GM19452 (cell line): ENCODE data around the gene PRKAR1B.
"Not testable (repeated sequence)": the region's sequence is repeated elsewhere in the genome, so short reads cannot be mapped to it uniquely, and the experiment has no call there.

Source experiments
- ATAC-seq: cut with Tn5 transposase; IDR thresholded peaks from one replicate; pipeline ENCODE4 v1.9.1; 2021; ENCODE audit not compliant: unreplicated experiment

The PRKAR1B gene

DNA sequence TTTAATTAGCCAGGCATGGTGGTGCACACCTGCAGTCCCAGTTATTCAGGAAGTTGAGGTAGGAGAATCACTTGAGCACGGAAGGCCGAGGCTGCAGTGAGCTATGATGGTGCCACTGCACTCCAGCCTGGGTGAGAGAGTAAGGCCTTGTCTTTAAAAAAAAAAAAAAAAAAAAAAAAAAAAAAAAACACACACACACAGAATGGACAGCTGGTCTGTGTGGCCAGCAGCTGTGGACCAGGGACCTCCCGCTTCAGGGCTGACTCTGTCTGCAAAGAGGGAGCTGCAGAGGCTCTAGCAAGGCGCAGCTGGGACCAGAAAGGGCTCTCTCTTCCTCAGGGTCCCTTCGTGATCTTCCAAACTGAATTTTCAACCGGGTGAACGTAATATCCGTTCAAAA is 54.2 kb downstream of the PRKAR1B start:
- ATAC-seq: no peak

DNA sequence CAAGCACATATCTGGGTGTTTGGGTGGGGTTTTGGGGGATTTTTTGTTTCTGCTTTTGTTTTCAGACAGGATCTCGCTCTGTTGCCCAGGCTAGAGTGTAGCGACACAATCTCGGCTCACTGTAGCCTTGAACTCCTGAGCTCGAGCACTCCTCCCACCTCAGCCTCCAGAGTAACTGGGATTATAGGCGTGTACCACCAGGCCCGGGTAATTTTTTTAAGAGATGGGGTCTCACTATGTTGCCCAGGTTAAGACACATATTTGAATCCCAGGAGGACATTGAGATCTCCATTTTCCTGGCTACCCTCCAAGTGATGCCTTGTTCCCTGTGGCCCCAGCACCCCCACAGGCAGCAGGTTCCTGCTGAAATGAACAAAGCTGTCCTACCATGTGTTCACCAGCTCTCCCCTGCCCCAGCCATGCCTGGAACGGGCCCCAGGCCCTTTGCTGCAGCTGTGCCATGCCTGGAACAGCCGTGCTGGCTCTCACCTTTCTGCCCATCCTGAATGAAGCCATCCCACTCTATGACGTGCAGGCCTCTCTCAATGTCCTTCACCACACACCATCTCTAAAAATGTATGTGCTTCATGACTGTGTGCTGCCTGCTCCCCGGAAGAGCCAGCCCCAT is 55.6 kb downstream of the PRKAR1B start:
- ATAC-seq: no peak

DNA sequence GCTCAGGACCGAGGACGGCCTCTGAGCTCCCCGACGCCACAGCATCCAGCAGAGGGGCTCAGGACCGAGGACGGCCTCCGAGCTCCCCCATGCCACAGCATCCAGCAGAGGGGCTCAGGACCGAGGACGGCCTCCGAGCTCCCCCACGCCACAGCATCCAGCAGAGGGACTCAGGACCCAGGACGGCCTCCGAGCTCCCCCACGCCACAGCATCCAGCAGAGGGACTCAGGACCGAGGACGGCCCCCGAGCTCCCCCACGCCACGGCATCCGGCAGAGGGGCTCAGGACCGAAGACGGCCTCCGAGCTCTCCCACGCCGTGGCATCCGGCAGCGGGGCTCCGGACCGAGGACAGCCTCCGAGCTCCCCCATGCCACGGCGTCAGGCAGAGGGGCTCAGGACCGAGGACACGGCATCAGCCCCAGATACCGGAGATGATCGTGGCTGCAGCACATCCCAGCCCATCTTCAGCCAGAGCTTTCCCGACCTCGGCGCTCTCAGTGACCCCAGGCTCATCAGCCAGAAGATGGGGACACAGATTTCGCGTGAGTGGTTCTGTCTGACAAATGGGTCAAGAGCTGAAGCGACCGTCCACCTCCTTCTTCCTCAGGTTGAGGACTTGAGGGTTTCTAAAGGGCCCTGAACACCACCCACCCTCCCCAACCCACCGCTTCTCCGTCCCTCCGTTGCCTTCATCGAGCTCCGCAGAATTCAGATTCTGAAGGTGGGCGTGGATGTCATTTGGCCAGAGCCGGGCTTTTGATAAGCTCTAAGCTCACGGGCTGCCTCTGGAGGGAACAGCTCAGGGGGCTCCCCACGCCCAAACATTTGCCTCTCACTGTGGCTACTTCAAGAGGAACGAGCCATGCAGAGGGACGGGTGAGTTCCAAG is 56.3 kb downstream of the PRKAR1B start:
- ATAC-seq: no peak

DNA sequence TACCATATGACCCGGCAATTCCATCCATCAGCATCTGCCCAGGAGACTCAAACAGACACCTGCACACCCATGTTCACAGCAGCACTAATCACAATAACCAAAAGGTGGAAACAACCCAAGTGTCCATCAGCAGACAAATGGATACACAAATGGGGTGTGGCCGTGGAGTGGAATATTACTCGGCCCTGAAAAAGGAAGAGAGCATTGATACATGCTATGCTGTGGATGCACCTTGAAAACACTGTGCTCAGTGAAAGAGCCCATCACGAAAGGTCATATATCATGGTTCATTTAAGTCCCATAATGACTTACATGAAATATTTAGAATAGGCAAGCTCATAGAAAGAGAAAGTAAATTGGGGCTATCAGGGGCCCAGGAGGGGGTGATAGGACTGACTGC is 58.1 kb downstream of the PRKAR1B start:
- ATAC-seq: no peak

DNA sequence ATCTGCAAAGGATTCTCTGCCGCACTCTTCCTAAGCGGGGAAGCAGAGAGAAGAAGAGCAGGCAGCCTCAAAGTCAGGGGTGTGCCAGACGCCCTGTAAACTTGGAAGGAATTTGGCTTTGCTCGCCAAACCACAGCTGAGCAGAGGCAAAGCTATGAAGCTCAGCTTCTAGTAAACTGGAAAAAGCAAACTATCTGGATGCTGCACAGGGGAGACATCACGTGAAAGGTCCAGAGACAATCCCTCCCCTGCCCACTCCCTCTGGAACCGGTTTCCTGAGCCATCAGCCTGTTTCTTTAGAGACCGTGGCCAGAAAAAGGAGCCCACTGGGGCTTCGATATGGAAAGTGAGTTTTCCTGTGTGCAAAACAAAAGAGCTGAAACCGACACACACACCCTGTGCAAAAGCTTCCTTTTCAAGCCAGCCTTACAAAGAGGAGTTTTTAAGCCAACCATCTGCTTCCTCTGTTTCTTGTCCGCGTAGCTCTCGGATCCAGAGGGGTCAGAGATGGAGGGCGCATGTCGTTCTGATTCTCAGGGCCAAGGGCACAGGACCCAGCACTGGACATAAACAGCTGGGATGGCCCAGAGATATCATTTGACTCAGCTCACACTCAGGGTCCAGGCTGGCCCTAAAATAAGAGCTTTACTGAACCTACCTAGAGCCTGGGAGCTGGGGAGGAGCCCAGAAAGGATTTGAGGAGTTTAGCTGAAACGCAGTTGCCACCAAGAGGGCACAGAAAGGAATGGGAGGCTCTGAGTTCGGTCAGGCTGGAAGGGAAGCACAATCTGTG is 58.7 kb downstream of the PRKAR1B start:
- no peak for ATAC-seq

DNA sequence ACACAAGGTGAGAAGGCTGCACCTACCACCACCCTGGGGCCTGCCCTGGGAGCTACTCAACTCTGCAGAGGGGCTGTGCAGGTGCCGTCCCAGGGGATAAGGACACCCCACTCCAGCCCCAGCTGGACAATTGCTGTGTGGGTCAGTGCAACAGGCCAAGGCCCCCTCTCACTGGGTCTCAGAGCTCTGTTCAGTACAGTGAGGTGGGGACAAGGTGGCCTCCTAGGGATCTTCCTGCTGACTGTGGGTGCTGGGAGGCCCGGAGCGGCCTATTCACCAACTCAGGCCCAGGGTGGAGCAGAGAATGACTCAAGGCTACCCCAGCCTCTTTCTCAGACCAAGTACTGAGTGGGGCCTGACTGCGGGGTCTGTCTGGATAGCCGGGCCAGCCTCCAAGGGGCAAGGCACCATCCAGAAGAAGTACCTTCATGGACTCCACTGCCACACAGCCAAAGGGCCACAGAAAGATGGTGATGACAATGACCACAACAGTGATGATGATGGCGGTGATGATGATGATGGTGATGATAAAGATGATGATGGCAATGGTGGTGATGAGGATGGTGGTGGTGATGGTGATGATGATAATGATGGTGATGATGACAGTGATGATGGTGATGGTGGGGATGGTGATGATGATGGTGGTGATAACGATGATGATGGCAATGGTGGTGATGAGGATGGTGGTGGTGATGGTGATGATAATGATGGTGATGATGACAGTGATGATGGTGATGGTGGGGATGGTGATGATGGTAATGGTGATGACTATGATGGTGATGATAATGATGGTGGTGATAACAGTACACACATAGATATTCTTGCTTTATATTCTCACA is 60.4 kb downstream of the PRKAR1B start:
- ATAC-seq: no peak

DNA sequence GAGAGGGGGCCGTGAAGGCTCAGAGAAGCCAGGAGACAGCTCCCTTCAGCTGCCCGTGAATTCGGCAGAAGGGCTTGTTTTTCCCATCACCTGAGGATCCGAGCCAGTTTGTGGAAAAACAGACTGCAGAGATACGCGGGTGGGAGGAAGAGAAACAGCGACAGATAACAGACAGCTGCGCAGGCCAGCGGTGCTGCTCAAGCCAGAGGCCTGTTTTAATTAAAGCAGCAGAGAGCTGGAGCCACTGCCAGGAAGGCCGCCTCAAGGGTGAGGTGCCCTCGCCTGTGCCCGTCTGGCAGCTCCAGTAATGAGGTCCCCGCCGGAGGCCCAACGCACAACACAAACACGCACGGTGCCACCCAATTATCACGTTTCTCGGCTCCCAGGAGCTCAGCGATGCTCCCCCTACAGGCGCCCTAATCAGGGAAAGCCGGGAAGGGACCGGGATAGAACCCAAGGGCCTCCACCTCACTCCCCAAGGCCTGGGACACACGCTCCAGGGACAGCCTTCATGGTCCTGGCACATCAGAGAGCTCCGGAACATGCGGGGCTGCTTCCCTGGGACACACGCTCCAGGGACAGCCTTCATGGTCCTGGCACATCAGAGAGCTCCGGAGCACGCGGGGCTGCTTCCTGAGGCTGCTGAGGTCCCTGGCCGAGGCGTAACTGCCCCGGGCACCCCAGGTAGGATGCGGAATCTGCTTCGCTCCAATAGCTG is 61.2 kb downstream of the PRKAR1B start:
- ATAC-seq: no peak

DNA sequence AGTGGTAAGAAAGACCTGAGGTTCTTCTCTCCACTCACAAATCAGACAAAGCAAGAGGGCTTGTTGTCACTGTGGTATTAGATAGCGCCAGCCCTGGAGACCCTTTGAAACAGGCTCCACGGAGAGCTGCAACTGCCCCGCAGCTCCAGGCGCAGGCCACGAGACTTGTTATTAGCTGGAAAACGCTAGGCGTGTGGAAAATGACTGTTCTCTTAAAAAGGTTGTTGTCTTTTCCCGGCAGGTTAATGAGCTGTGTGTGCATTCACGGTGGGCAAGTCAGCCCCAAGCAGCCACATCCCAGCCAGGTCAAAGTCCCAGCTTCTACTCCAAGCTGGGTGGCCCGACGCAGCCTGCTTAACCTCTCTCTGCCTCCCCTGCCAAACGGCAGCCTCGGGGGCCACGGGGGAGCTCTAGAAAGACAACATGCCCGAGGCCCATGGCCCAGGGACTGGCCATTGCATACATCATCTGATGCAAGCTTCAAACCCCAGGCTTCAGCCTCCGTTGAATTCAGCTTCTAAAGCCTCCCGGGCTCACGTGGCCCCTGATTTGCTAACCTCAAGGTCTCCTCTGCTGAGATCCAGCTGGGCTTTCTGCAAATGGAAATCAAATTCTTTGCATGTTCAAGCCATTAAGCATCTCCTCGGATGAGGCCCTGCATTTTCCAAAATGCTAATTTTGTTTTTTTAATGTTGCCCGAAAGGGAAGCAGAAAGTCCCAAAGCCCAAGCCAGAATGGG is 61.9 kb downstream of the PRKAR1B start:
- ATAC-seq: no peak

DNA sequence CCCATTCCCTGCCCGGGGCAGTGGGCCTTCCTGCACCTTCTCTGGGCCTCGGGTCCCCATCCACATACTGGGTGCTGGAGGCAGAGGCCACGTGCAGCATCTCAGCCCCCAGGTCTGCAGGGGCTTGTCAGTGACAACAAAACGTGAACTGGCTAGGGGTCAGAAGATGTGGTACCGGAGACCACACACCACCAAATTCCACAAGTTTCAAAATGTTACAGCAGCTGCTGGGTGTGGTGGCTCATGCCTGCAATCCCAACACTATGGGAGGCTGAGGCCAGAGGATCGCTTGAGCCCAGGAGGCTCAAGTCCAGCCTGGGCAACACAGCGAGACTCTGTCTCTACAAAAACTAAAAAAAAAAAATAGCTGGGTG is 62.7 kb downstream of the PRKAR1B start:
- no peak for ATAC-seq

DNA sequence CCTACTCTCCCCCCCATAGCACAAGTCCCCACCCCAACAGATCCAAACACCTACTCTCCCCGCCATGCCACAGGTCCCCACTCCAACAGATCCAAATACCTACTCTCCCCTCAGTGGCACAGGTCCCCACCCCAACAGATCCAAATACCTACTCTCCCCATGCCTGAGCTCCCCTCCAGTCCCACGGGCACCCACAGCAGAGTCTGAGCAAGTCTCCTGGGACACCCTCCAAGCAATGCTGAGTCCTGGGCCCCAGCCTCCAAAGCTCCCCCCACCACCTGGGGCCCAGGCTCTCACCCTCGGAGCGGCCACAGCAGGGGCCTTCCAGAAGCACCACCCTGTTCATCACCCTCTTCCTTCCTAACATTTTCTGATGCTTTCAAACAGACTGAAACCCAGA is 64.5 kb downstream of the PRKAR1B start:
- no peak for ATAC-seq

DNA sequence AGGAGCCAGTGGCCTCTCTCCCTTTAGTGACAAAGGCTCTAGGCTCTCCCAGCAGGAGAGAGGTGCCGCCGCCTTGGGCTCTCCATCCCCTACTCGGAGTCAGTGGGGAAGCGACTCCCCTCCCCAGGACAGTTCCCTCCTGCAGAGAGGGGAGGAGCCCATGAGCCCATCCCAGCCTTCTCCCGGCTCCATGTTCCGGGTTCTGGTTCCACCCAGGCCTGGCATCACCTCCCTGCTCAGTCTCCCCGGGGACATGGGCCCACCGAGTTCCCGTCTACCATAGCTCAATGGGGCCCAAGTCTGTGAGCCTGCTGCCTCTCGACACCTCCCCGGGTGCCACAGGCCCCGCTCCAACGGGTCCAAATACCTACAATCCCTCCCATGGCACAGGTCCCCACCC is 67.1 kb downstream of the PRKAR1B start:
- ATAC-seq: no peak

DNA sequence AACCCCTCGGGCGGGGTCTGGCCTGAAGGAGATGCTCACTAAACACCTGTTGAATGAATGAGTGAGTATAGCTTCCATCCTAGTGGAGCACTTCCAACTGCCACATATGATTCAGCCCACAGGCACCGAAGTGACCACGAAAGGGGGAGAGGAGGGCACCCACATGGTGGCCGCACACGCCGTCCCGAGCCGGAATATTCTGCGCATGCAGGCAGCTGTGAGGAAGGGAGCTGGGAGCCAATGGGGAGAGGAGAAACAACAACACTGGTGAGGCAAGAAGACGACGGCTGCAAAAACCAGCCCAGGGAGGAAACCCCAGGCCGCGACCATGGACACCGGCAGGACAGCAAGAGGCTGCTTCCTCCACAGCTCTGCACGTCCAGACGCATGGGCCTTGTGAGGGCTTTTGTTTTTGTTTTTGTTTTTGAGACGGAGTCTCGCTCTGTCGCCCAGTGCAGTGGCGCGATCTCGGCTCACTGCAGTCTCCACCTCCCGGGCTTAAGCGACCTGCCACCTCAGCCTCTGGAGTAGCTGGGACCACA is 67.7 kb downstream of the PRKAR1B start:
- no peak for ATAC-seq

DNA sequence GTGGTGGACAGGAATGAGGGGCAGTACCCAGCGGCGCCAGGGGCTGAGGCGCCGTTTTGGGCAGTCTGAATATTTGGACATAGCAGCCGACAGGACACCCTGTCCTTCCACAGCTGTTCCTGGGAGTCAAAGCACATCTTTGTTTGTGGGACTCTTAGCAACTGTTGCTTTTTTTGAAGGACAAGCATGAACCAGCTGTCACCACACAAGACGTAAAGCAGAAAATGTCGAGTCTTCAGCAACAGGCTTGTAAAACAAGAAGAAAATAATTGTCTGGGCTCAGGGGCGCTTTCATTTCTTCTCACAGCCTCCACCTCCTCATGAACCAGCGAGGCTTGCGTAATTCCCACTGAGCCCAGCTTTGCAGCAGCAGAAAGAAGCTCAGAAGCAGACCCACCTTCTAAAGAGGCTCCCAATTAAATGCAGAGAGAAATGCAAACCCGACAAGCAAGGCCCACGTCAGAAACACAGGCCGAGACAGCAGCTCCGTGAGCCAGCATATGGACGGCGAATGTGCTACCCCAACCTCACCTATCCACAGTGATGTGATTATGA is 69.4 kb downstream of the PRKAR1B start:
- ATAC-seq: no peak

DNA sequence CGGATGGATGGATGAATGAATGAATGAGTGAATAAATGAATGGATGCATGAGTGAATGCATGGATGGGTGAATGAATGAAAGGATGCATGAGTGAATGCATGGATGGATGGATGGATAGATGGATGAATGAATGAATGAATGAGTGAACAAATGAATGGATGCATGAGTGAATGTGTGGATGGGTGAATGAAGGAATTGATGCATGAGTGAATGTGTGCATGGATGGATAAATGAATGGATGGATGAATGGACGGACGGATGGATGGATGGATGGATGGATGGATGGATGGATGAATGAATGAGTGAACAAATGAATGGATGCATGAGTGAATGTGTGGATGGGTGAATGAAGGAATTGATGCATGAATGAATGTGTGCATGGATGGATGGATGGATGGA is 70.1 kb downstream of the PRKAR1B start:
- not testable (repeated sequence) for ATAC-seq

DNA sequence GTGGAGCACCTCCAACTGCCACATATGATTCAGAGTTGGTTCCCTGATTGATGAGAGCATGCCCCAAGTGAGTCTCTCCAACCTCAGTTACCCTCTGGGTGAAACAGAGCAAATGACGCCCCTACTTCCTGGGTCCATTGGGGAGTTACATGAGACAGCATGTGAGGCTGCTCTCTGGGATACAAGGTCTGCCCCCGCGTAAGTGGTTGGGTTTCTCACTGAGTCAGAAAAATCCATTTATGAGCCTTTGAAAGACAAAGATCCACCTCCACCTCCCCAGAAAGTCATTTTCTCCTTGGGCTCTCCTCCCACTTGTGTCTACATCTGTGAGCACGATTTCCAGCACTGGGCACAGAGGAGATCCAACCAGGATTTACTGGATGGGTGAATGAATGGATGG is 71.3 kb downstream of the PRKAR1B start:
- ATAC-seq: no peak

DNA sequence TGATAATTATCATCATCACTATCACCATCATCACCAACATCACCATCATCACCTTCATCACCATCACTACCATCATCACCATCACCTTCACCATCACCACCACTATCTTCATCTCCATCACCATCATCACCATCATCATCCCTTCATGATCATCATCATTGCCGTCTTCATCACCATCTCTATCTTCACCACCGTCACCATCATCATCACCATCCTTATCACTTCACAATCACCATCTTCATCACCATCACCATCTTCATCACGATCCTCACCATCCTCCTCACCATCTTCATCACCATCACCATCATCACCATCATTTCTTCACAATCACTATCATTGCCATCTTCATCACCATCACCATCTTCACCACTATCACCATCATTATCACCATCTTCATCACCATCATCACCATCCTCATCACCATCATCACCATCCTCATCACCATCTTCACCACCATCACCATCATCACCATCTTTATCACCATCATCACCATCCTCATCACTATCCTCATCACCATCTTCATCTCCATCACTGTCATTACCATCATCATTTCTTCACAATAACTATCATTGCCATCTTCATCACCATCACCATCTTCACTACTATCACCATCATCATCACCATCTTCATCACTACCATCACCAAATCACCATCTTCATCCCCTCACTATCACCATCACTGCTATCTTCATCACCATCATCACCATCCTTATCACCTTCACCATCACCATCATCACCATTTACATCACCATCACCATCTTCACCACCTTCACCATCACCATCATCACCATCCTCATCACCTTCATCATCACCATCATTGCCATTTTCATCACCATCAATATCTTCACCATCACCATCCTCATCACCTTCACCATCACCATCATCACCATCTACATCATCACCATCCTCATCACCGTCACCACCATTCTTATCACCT is 73.0 kb downstream of the PRKAR1B start:
- ATAC-seq: no peak

DNA sequence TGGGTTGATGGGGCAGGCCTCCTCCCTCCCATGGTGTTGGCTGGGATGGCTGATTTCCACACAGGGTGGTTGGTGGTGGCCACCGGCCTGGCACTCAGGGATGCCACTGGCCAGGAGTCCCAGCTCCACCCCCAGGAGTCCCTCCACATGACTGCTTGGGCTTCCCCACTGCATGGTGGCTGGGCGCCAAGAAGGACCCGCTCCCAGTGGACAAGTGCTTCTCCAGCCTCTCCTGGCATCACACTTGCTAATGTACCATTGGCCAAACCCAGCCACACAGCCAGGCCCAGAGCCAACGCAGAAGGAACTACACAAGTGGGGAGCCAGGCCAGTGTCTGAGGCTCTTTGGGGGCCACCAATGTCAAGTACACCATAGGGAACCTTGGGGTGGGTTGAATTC is 74.2 kb downstream of the PRKAR1B start:
- no peak for ATAC-seq

DNA sequence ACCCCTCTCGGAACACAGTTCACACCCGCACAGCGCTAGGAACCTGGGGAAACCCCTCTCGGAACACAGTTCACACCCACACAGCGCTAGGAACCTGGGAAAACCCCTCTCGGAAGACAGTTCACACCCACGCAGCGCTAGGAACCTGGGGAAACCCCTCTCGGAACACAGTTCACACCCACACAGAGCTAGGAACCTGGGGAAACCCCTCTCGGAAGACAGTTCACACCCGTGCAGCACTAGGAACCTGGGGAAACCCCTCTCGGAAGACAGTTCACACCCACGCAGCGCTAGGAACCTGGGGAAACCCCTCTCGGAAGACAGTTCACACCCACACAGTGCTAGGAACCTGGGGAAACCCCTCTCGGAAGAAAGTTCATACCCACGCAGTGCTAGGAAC is 74.9 kb downstream of the PRKAR1B start:
- ATAC-seq: not testable (repeated sequence)
